ENCODE measurements around the gene SOX15.

DNA sequence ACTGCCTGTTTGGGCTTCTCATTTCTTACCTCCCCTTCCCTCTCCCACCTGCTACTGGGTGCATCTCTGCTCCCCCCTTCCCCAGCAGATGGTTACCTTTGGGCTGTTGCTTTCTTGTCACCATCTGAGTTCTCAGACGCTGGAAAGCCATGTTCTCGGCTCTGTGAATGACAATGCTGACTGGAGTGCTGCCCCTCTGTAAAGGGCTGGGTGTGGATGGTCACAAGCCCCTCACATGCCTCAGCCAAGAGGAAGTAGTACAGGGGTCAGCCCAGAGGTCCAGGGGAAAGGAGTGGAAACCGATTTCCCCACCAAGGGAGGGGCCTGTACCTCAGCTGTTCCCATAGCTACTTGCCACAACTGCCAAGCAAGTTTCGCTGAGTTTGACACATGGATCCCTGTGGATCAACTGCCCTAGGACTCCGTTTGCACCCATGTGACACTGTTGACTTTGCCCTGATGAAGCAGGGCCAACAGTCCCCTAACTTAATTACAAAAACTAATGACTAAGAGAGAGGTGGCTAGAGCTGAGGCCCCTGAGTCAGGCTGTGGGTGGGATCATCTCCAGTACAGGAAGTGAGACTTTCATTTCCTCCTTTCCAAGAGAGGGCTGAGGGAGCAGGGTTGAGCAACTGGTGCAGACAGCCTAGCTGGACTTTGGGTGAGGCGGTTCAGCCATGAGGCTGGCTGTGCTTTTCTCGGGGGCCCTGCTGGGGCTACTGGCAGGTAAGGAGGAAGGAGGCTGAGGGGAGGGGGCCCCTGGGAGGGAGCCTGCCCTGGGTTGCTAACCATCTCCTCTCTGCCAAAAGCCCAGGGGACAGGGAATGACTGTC, 10.7 kb downstream of the SOX15 start, which contains the start of gene CD68:
- TF ChIP-seq POLR2A (IDR thresholded peaks at IDR 0.05), result peak in 1 of 2 donors; percentile 58
- TF ChIP-seq, protein P1, sequence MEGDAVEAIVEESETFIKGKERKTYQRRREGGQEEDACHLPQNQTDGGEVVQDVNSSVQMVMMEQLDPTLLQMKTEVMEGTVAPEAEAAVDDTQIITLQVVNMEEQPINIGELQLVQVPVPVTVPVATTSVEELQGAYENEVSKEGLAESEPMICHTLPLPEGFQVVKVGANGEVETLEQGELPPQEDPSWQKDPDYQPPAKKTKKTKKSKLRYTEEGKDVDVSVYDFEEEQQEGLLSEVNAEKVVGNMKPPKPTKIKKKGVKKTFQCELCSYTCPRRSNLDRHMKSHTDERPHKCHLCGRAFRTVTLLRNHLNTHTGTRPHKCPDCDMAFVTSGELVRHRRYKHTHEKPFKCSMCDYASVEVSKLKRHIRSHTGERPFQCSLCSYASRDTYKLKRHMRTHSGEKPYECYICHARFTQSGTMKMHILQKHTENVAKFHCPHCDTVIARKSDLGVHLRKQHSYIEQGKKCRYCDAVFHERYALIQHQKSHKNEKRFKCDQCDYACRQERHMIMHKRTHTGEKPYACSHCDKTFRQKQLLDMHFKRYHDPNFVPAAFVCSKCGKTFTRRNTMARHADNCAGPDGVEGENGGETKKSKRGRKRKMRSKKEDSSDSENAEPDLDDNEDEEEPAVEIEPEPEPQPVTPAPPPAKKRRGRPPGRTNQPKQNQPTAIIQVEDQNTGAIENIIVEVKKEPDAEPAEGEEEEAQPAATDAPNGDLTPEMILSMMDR (IDR thresholded peaks at IDR 0.05), result no peak

Data from suprapubic skin (tissue), 3 donors.